Stimulated activated CD4-positive, alpha-beta T cell treated with anti-CD3 and anti-CD28 coated beads, Interleukin-1b, Interleukin-23, amount 100 ng/mL, for 1 hour (primary cell): ENCODE results near the gene RNF144A.

ENCODE experiments used
- DNase-seq, 2 donors: peaks; one replicate each; pipeline ENCODE4 v3.0.0-alpha.2; 2020; ENCODE audit warnings: low read depth in 2 of 2

RNF144A gene

GRCh38 chr2:7044253-7045250, 127.3 kb downstream of the RNF144A start:
- DNase-seq = peak; percentile 36 to 38

GRCh38 chr2:7045601-7046590, 128.7 kb downstream of the RNF144A start:
- DNase-seq = no peak

- DNase-seq = no peak
Observed at GRCh38 chr2:7047661-7048060, 130.4 kb downstream of the RNF144A start.

- DNase-seq = no peak
Observed at GRCh38 chr2:7048762-7049294, 131.6 kb downstream of the RNF144A start.

GRCh38 chr2:7052404-7052803, 135.2 kb downstream of the RNF144A start:
- no peak for DNase-seq

- DNase-seq = no peak
Observed at GRCh38 chr2:7053650-7054265, 136.5 kb downstream of the RNF144A start.

- DNase-seq = no peak
Observed at GRCh38 chr2:7057865-7058400, 140.7 kb downstream of the RNF144A start.

GRCh38 chr2:7060156-7060555, 142.9 kb downstream of the RNF144A start:
- no peak for DNase-seq

- no peak for DNase-seq
Observed at GRCh38 chr2:7060631-7061449, 143.6 kb downstream of the RNF144A start.

GRCh38 chr2:7061450-7061789, 144.2 kb downstream of the RNF144A start:
- DNase-seq = no peak

- no peak for DNase-seq
Observed at GRCh38 chr2:7061921-7062320, 144.7 kb downstream of the RNF144A start.

GRCh38 chr2:7063789-7064188, 146.6 kb downstream of the RNF144A start:
- DNase-seq = no peak

- DNase-seq = no peak
Observed at GRCh38 chr2:7068457-7068856, 151.2 kb downstream of the RNF144A start.

GRCh38 chr2:7070483-7070882, 153.3 kb downstream of the RNF144A start:
- DNase-seq = no peak

GRCh38 chr2:7071154-7071553, 153.9 kb downstream of the RNF144A start:
- no peak for DNase-seq

- no peak for DNase-seq
Observed at GRCh38 chr2:7071916-7072556, 154.8 kb downstream of the RNF144A start.

- no peak for DNase-seq
Observed at GRCh38 chr2:7073901-7074300, 156.7 kb downstream of the RNF144A start.

- DNase-seq = no peak
Observed at GRCh38 chr2:7075834-7076233, 158.6 kb downstream of the RNF144A start.

GRCh38 chr2:7077660-7078267, 160.6 kb downstream of the RNF144A start:
- no peak for DNase-seq
